GM18861 (cell line): Measurements from ENCODE around the gene HELZ.
A peak's percentile ranks its signal among the peaks of the same experiment; 100 is the strongest.

ENCODE experiments used
- ATAC-seq: cut with Tn5 transposase; IDR thresholded peaks from one replicate; pipeline ENCODE4 v1.9.1; 2021; ENCODE audit not compliant: unreplicated experiment

HELZ gene

DNA sequence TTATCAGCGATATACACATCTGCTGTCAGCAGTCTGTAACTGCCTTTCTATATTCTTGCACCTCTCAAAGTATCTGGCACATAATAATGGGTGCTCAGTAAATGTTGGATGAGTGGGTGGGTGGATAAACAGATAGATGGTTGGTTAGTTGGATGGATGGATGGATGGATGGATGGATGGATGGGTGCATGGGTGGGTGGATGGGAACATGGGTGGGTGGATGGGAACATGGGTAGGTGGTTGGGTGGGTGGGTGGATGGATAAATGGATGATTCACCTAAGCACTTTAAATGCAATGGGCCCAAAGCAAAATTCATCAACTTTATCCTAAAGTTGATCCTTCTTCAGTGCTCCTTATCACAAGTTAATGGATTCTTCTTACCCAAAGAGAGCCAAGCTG is 48.6 kb downstream of the HELZ start:
- ATAC-seq, result no peak

GRCh38 chr17:67194134-67194533 is 50.9 kb downstream of the HELZ start:
- no peak for ATAC-seq

- ATAC-seq, result no peak
These were observed 57.1 kb downstream of the HELZ start for GRCh38 chr17:67187927-67188326.

DNA sequence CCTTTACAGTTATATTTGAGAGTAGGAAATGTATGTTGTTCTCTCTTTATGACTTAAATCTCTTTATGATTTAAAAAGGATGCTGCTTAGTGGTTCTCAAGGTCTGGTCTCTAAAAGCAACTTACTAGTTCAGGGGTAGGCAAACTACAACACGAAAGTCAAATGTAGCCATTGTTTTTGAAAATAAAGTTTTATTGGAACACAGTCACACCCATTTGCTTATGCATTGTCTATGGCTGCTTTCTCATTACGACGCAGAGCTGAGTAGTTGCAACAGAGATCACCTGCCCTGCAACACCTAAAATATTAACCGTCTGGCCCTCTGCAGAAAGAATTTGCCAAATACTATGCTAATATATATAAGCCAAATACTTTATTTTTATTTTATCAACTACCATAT is 58.2 kb downstream of the HELZ start:
- ATAC-seq, result no peak

GRCh38 chr17:67183531-67183930 is 61.5 kb downstream of the HELZ start:
- ATAC-seq, result no peak

DNA sequence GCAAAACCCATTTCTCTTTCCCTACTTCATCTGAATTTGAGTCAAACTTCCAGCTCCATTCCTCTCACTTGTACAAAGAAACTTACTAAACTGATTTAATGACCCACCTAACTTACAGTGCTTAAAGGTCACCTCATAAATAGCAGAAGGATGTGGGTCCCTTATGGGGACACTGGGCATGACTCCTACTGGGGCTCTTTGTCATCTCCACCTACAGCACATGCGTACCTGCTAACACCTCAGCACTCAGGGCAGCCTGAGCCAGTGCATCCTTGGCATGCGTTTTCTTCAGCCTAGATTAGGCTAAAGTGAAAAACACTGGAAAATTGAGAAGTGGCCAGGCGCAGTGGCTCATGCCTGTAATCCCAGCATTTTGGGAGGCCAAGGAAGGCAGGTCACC is 63.2 kb downstream of the HELZ start:
- no peak for ATAC-seq

- no peak for ATAC-seq
These were observed 64.7 kb downstream of the HELZ start for GRCh38 chr17:67180275-67180674.

- ATAC-seq, result no peak
These were observed 66.4 kb downstream of the HELZ start for GRCh38 chr17:67178555-67178954.

GRCh38 chr17:67177732-67178131 is 67.3 kb downstream of the HELZ start:
- no peak for ATAC-seq

- no peak for ATAC-seq
These were observed 70.8 kb downstream of the HELZ start for GRCh38 chr17:67174190-67174589.

DNA sequence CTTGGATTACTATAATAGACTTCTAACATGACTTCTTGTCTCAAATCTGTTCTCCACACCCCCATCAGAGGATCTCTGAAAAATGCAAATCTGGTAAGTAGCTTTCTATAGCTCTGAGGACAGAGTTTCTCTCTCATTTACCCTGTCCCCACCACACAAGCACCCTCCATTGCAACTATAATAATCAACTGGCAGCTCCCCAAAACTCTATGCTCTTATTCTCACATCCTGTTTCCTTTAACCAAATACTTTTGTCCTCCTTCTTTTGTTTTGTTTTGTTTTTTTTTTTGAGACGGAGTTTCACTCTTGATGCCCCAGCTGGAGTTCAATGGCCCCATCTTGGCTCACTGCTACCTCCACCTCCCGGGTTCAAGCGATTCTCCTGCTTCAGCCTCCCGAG is 73.4 kb downstream of the HELZ start:
- ATAC-seq, result peak; percentile 92

GRCh38 chr17:67168496-67168895 is 76.5 kb downstream of the HELZ start:
- ATAC-seq, result no peak

DNA sequence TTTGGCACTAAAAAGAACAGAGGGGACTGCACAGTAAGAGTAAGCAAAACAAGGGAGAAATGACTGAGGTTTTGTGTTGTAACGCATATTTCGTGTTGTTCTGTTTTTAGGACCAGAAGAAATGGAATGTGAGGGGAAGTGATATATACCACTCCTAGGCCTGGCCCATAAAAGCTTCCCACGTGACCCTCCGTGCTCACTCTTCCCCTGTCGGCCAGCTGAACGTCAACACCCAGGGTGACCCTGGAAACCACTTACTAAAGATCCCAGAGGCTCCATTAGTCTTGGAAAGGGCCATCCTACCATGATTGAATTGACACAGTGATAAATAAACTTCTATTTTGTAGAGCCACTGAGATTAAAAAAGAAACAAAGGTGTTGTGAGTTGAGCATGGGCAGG is 79.8 kb downstream of the HELZ start:
- no peak for ATAC-seq

DNA sequence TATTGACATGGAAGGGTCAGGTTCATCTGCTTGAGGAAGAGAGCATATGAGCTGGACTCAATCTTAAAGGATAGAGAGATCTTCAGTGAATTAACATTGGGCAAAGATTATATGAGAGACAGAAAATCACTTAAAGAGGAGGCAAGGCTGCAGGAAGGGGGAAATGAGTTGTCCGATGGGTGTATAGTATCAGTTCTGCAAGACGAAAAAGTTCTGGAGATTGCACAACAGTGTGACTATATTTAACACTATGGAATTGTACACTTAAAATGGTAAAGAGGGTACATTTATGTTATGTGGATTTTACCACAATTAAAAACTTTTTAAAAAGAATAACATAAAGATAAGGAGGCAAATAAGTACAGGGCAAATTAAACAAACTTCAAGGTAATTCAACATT is 80.7 kb downstream of the HELZ start:
- no peak for ATAC-seq

GRCh38 chr17:67162771-67163170 is 82.2 kb downstream of the HELZ start:
- ATAC-seq, result no peak

GRCh38 chr17:67161573-67161972 is 83.4 kb downstream of the HELZ start:
- no peak for ATAC-seq

- no peak for ATAC-seq
These were observed 84.2 kb downstream of the HELZ start for GRCh38 chr17:67160791-67161190.

DNA sequence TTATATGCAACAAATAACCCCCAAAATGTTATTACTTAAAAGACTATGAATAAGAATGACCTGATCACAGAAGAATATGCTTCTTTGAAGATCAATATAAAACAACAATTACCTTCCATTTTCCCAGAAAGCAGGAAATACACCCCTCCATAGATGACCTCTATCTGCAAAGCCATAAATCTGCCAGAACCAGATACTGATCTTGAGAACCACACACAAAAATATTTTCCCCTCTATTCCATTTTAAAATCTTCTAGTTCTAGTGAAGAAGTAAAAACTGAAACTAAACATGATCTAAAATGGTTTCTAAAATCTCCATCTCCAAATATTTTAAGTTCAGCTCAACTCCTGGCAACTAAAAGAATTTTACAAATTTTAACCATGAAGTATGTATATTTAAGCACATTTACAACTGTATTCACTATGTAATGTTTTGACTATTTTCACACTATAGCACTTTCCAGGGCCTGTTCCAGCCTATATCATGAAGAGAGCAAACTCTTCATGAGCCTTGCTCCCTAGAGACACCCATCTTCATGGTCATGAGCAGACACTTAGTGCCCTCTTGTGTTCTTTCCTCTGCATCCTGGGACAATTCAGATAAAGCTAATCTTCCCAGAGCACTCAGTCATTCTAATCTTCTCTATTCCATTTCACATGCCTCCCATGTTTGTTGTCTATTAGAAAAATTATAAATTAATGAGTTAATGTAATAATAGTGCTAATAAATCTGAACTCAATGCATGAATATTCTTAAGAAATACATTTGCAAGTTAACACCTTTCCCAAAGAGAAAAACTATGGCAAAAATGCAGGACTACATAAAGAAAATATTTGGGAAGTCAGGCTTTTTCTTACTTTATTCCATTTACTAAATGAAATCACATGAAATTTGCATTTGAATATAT is 87.0 kb downstream of the HELZ start:
- no peak for ATAC-seq

DNA sequence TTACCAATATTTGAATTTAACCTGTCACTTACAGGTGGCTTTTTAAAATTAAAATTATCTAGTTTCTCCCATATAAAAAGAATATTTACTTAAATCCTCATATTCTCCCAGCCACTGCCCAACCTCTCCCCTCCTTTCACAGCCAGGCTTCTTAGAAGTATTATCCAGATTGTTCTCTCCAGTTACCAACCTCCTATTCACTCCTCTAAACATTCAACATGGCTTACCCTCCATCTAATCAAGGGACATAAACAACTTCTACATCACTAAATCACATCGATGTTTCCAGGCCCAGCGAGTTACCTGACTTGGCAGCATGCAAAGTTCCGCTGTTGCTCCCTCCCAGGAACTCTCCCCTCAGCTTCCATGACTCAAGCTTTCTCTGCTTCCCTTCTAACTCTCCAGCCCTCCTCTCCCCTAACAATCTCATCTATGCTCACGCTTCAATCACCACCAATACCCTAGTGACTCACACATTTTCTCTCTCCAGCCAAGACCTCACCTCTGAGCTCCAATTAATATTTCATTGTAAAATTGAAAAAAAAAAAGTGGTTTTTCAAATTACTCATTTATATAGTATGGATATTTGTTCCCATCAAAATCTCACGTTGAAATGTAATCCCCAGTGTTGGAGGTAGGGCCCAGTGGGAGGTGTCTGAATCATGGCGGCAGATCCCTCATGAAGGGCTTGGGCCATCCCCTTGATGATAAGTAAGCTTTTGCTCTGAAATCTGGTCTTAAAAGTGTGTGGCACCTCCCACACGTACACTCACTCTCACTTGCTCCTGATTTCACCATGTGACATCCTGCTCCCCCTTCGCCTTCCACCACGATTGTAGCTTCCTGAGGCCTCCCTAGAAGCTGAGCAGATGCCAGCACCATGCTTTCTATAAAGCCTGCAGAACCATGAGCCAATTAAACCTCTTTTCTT is 88.5 kb downstream of the HELZ start:
- ATAC-seq, result no peak

DNA sequence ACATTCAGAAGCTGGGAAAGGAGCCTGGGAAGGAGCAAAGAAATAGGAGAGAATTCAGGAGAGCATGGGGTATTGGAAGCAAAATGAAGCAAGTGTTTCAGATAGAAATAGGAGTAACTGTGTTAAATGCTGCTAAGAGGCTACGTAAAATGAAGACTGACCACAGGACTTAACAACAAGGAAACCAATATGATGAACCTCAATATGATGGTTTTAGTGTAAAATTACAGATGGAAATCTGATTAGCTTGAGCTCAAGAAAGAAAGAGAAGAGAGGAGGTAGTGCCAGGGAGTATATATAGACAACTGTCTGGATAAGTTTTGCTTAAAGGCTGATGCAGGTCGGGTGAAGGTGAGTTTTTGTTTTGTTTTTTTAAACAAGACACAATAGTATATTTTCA is 92.2 kb downstream of the HELZ start:
- ATAC-seq, result no peak

DNA sequence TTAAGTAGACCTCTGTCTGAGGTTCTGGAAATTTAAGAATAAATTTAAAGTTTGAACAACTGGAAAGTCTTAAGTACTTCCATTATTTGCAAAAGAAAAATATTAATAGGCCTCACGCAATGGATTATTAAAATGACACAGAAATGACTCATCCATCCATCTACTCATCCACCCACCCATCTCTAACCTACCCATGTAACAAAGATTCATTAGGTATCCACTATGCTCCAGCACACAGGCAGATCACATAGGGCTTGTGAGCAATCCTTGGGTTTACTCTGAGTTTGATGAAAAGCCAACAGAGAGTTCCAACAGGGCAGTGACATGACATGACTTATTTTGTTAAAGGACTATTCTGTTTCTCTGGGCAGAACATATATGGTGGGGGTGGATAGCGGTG is 93.3 kb downstream of the HELZ start:
- ATAC-seq, result no peak

DNA sequence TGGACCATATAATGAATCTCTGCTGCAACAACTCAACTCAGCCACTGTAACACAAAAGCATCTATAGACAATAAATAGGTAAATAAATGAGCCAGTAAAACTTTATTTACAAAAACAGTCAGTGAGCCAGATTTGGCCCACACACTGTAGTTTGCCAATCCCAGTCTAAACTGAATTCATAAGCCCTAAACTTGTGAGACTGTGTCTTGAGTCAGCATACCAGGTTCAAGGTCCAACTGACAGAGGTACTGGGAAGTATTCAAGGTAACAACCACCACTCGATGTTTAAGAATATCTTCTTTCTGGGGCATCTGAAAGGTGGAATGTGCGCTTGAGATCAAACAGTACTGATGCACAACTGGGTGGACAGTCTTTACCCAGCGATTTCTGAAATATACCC is 94.2 kb downstream of the HELZ start:
- ATAC-seq, result no peak
